ENCODE results near the gene SPATA31E1.
"Not testable (repeated sequence)": the region's sequence is repeated elsewhere in the genome, so short reads cannot be mapped to it uniquely, and the experiment has no call there.

The SPATA31E1 gene

GRCh38 chr9:87937918-87938317, 55.2 kb downstream of the SPATA31E1 start:
- DNase-seq, result not testable (repeated sequence)

- not testable (repeated sequence) for DNase-seq
These were observed 55.7 kb downstream of the SPATA31E1 start for GRCh38 chr9:87938336-87938735.
